ENCODE data around the gene CEP126.
"Not testable (repeated sequence)": the region's sequence is repeated elsewhere in the genome, so short reads cannot be mapped to it uniquely, and the experiment has no call there.

The CEP126 gene

GRCh38 chr11:101955701-101956100 is 40.9 kb downstream of the CEP126 start:
- no peak overlapping the region for H3K27ac ChIP-seq (ENCODE audit: low read length)

GRCh38 chr11:101960231-101960630 is 45.4 kb downstream of the CEP126 start:
- no peak overlapping the region for H3K9ac ChIP-seq (ENCODE audit: low read length)
- H3K27ac ChIP-seq (ENCODE audit: low read length): no peak overlapping the region
- no peaks in the 10 kb centered on the region for H3K27me3 ChIP-seq (ENCODE audit: low read depth, low read length)
- no peak for TF ChIP-seq EZH2phosphoT487 (IDR thresholded peaks at IDR 0.05; ENCODE audit: low read depth)
- TF ChIP-seq, protein P1, sequence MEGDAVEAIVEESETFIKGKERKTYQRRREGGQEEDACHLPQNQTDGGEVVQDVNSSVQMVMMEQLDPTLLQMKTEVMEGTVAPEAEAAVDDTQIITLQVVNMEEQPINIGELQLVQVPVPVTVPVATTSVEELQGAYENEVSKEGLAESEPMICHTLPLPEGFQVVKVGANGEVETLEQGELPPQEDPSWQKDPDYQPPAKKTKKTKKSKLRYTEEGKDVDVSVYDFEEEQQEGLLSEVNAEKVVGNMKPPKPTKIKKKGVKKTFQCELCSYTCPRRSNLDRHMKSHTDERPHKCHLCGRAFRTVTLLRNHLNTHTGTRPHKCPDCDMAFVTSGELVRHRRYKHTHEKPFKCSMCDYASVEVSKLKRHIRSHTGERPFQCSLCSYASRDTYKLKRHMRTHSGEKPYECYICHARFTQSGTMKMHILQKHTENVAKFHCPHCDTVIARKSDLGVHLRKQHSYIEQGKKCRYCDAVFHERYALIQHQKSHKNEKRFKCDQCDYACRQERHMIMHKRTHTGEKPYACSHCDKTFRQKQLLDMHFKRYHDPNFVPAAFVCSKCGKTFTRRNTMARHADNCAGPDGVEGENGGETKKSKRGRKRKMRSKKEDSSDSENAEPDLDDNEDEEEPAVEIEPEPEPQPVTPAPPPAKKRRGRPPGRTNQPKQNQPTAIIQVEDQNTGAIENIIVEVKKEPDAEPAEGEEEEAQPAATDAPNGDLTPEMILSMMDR (IDR thresholded peaks at IDR 0.05; ENCODE audit: low read depth, low read length): no peak
- H4K20me1 ChIP-seq (ENCODE audit: insufficient read depth, low read length): no peaks in the 10 kb centered on the region
- H3K4me1 ChIP-seq (ENCODE audit: low read length): no peaks in the 10 kb centered on the region
- no peak overlapping the region for H3K4me3 ChIP-seq (ENCODE audit: low read length)
- H3K36me3 ChIP-seq (replicated peaks; ENCODE audit: low read depth, low read length): no peaks in the 10 kb centered on the region
- H3K9me3 ChIP-seq (ENCODE audit: insufficient read depth, low read length): no peaks in the 10 kb centered on the region
- no peaks in the 10 kb centered on the region for H3K79me2 ChIP-seq (ENCODE audit: low read length)
- no peak overlapping the region for H3K4me2 ChIP-seq (ENCODE audit: low read length)
- H2AFZ ChIP-seq (ENCODE audit: low read depth, low read length): no peak overlapping the region

More at GRCh38 chr11:101955701-101956100, 40.9 kb downstream of the CEP126 start:
- Histone ChIP-seq H3K4me3 (ENCODE audit: low read length) (no peak overlapping the region), H3K4me2 (ENCODE audit: low read length) (no peak overlapping the region), H3K79me2 (ENCODE audit: low read length) (no peaks in the 10 kb centered on the region), H3K36me3 (replicated peaks; ENCODE audit: low read depth, low read length) (no peaks in the 10 kb centered on the region), H3K27me3 (ENCODE audit: low read depth, low read length) (no peaks in the 10 kb centered on the region), H4K20me1 (ENCODE audit: insufficient read depth, low read length) (no peaks in the 10 kb centered on the region), H2AFZ (ENCODE audit: low read depth, low read length) (no peak overlapping the region), H3K4me1 (ENCODE audit: low read length) (no peaks in the 10 kb centered on the region), H3K9me3 (ENCODE audit: insufficient read depth, low read length) (no peaks in the 10 kb centered on the region), H3K9ac (ENCODE audit: low read length) (no peak overlapping the region)
- no peak for TF ChIP-seq EZH2phosphoT487 (IDR thresholded peaks at IDR 0.05; ENCODE audit: low read depth)
- TF ChIP-seq, protein P1 (IDR thresholded peaks at IDR 0.05; ENCODE audit: low read depth, low read length): no peak

DNA sequence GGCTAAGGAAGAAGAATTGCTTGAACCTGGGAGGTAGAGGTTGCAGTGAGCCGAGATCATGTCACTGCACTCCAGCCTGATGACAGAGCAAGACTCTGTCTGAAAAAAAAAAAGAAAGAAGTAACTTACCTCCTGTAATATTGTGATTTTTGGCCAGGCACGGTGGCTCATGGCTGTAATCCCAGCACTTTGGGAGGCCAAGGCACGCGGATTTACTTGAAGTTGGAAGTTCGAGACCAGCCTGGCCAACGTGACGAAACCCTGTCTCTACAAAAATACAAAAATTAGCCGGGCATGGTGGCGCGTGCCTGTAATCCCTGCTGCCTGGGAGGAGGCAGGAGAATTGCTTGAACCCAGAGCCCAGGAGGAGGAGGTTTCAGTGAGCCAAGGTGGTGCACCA is 49.4 kb downstream of the CEP126 start:
- H3K4me2 ChIP-seq (ENCODE audit: low read length); H4K20me1 ChIP-seq (ENCODE audit: insufficient read depth, low read length); H3K27me3 ChIP-seq (ENCODE audit: low read depth, low read length); H3K79me2 ChIP-seq (ENCODE audit: low read length); H3K4me1 ChIP-seq (ENCODE audit: low read length); H3K4me3 ChIP-seq (ENCODE audit: low read length); H3K9ac ChIP-seq (ENCODE audit: low read length); H2AFZ ChIP-seq (ENCODE audit: low read depth, low read length); H3K36me3 ChIP-seq (replicated peaks; ENCODE audit: low read depth, low read length); H3K27ac ChIP-seq (ENCODE audit: low read length); H3K9me3 ChIP-seq (ENCODE audit: insufficient read depth, low read length): not testable (repeated sequence)

GRCh38 chr11:101974255-101974654 is 59.4 kb downstream of the CEP126 start:
- H3K4me2 ChIP-seq (ENCODE audit: low read length): no peak overlapping the region

More at GRCh38 chr11:101974255-101974654, 59.4 kb downstream of the CEP126 start:
- Histone ChIP-seq H3K4me1 (ENCODE audit: low read length) (no peaks in the 10 kb centered on the region), H3K36me3 (replicated peaks; ENCODE audit: low read depth, low read length) (no peaks in the 10 kb centered on the region), H3K4me3 (ENCODE audit: low read length) (no peak overlapping the region), H3K27me3 (ENCODE audit: low read depth, low read length) (no peaks in the 10 kb centered on the region), H4K20me1 (ENCODE audit: insufficient read depth, low read length) (no peaks in the 10 kb centered on the region), H3K9ac (ENCODE audit: low read length) (no peak overlapping the region), H3K27ac (ENCODE audit: low read length) (no peak overlapping the region), H2AFZ (ENCODE audit: low read depth, low read length) (no peak overlapping the region), H3K79me2 (ENCODE audit: low read length) (no peaks in the 10 kb centered on the region), H3K9me3 (ENCODE audit: insufficient read depth, low read length) (no peaks in the 10 kb centered on the region)
- TF ChIP-seq EZH2phosphoT487 (IDR thresholded peaks at IDR 0.05; ENCODE audit: low read depth): no peak
- TF ChIP-seq, protein P1 (IDR thresholded peaks at IDR 0.05; ENCODE audit: low read depth, low read length): no peak

Data from OCI-LY3 (cell line).